IPS-18c (cell line): Measurements from ENCODE around the gene OR7A10.
"Not testable (repeated sequence)": the region's sequence is repeated elsewhere in the genome, so short reads cannot be mapped to it uniquely, and the experiment has no call there.

Source experiments
- H3K4me3 ChIP-seq: 2 replicates; pipeline ENCODE4 v1.7.0; 2013; ENCODE audit warnings: low read depth, mild to moderate bottlenecking, low read length, moderate library complexity; ENCODE audit not compliant: insufficient read depth
- H3K9me3 ChIP-seq: one replicate; pipeline ENCODE4 v1.6.1; 2013; ENCODE audit warnings: mild to moderate bottlenecking, low read length, moderate library complexity; ENCODE audit not compliant: control insufficient read depth, insufficient read depth

OR7A10 gene

GRCh38 chr19:14809272-14810057 lies 39.3 kb downstream of the OR7A10 start:
- peaks cover 2% of the 10 kb centered on the region for H3K9me3 ChIP-seq
- H3K4me3 ChIP-seq, result no peak overlapping the region

GRCh38 chr19:14804765-14805164 lies 44.0 kb downstream of the OR7A10 start:
- Histone ChIP-seq H3K9me3 (no peaks in the 10 kb centered on the region), H3K4me3 (no peak overlapping the region)

GRCh38 chr19:14798760-14799159 lies 50.0 kb downstream of the OR7A10 start:
- Histone ChIP-seq H3K4me3 (no peak overlapping the region), H3K9me3 (no peaks in the 10 kb centered on the region)

GRCh38 chr19:14796021-14796420 lies 52.7 kb downstream of the OR7A10 start:
- Histone ChIP-seq H3K9me3 (no peaks in the 10 kb centered on the region), H3K4me3 (no peak overlapping the region)

GRCh38 chr19:14795078-14795721 lies 53.5 kb downstream of the OR7A10 start:
- no peak overlapping the region for H3K4me3 ChIP-seq
- H3K9me3 ChIP-seq, result no peaks in the 10 kb centered on the region

GRCh38 chr19:14792250-14792649 lies 56.5 kb downstream of the OR7A10 start:
- H3K4me3 ChIP-seq, H3K9me3 ChIP-seq: not testable (repeated sequence)
